Fibroblast of the aortic adventitia (primary cell): ENCODE data around the gene NABP2. TPM values are rescaled to one million over a fixed set of nuclear protein-coding genes. Genes with fewer than 3 reads are reported as not detected.
A peak's percentile ranks its signal among the peaks of the same experiment; 100 is the strongest.

Experiments used
- DNase-seq: peaks from one replicate; pipeline ENCODE4 v3.0.0-alpha.2; 2010; ENCODE audit warnings: low read depth
- H3K4me3 ChIP-seq: 2 replicates; pipeline ENCODE4 v1.5.1; 2011; ENCODE audit warnings: low read depth, mild to moderate bottlenecking, control low read depth, low read length, moderate library complexity
- total RNA-seq: library from RNA; depleted of rRNA; stranded (reverse); fragments of >200 nt; gene quantifications from 2 replicates; pipeline ENCODE4 v1.2.3, GENCODE V29; 2012; ENCODE audit warnings: low replicate concordance
- TF ChIP-seq, protein P1 (sequence below): IDR thresholded peaks from 2 replicates; pipeline ENCODE4 v1.5.1; 2011; ENCODE audit warnings: mild to moderate bottlenecking, low read length, control low read depth, inconsistent platforms; ENCODE audit not compliant: insufficient read depth

The NABP2 gene
- total RNA-seq, 1 donor: 31.5 TPM

DNA sequence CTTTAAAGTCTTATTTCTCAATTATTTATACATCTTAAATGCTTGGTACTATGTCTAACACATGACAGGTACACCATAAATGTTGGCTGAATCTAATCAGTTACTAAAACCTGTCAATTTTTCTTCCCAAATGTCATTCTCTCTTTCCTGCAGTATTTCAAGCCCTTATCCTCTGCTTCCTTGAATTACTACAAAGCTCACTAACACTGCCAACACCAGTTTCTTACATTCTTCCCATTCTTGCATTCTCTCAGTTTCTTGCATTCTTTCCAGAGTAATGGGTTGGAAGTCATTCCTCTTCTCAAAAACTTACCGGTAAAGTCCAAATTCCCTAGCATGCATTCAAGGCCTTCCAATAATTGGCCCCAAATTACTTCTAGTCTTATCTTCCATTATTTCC, 25.3 kb upstream of the NABP2 start:
- no peak overlapping the region for H3K4me3 ChIP-seq
- DNase-seq: peak; percentile 76
- TF ChIP-seq, protein P1, sequence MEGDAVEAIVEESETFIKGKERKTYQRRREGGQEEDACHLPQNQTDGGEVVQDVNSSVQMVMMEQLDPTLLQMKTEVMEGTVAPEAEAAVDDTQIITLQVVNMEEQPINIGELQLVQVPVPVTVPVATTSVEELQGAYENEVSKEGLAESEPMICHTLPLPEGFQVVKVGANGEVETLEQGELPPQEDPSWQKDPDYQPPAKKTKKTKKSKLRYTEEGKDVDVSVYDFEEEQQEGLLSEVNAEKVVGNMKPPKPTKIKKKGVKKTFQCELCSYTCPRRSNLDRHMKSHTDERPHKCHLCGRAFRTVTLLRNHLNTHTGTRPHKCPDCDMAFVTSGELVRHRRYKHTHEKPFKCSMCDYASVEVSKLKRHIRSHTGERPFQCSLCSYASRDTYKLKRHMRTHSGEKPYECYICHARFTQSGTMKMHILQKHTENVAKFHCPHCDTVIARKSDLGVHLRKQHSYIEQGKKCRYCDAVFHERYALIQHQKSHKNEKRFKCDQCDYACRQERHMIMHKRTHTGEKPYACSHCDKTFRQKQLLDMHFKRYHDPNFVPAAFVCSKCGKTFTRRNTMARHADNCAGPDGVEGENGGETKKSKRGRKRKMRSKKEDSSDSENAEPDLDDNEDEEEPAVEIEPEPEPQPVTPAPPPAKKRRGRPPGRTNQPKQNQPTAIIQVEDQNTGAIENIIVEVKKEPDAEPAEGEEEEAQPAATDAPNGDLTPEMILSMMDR: no peak

DNA sequence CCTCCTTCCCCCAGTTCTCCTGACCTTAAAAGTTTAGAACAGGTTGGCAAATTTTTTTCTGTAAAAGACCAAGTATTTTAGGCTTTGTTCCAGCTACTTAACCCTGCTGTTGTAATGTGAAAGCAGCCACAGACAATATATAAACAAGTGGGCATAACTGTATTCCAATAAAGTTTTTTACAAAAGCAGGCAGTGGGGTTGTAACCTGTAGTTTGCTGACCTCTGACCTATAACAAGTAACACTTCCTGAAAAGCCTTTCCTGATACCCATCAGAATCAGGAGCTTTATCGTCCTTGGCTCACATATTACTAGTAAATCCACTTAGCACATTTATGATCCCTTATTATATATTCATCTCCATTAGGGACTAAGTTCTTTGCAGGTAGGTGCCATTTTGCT, 21.8 kb upstream of the NABP2 start:
- TF ChIP-seq, protein P1: no peak
- no peak for DNase-seq
- H3K4me3 ChIP-seq: no peak overlapping the region

DNA sequence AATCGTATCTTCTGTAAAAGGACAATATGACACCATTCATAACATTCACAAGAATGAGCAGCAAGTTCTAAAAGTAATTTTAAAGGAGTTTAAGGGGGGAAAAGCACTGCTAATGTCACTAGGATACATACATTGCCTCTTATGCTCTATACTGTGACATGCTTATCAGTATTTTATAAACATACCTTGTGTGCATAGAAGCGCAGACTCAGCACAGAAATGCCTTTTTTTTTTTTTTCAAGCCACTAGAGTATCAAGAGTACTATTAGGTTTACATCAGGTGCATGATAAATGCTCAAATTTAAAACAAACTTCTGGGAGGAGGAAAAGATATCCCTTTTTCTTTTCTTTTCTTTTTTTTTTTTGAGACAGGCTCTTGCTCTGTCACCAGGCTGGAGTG, 21.3 kb upstream of the NABP2 start:
- no peak overlapping the region for H3K4me3 ChIP-seq
- TF ChIP-seq, protein P1: no peak
- no peak for DNase-seq

DNA sequence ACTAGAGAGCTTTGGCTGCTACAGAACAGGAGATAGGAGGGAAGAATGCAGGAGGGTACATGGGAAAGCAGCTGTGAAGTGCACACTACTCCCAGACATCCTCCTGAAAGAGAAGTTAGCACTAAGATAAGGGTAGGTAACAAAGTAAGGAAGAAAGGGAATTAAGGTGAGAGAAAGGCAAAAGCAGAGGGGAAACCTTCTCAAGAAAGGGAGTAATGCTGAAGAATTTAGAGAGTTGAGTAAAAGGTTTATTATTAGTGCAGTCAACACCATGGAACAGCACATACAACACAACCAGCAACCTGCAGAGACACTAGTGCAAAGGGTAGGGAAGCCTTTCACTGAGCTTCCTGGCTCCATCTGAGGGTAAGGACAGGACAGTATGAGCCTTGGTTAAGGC, 19.9 kb upstream of the NABP2 start:
- no peak for DNase-seq
- no peak overlapping the region for H3K4me3 ChIP-seq
- TF ChIP-seq, protein P1: no peak

DNA sequence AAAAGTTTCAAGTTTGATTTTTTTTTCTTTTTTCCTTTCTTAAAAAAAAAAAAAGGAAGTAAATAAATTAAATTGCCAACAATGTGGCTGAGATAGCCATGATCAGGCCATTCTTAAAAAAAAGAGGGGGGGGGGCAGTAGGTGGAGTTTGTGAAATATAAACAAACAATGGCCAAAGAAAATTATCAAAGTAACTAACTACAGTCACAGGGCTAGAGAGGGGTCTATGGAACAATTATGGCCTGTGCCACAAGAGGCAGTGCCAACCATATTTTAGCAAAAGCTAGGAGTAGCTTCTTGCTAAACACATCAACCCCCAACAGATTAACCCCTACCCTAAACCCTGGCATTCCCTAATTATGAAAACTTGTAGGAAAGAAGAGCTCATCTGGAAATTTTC, 18.7 kb upstream of the NABP2 start:
- DNase-seq: no peak
- TF ChIP-seq, protein P1: no peak
- H3K4me3 ChIP-seq: no peak overlapping the region

DNA sequence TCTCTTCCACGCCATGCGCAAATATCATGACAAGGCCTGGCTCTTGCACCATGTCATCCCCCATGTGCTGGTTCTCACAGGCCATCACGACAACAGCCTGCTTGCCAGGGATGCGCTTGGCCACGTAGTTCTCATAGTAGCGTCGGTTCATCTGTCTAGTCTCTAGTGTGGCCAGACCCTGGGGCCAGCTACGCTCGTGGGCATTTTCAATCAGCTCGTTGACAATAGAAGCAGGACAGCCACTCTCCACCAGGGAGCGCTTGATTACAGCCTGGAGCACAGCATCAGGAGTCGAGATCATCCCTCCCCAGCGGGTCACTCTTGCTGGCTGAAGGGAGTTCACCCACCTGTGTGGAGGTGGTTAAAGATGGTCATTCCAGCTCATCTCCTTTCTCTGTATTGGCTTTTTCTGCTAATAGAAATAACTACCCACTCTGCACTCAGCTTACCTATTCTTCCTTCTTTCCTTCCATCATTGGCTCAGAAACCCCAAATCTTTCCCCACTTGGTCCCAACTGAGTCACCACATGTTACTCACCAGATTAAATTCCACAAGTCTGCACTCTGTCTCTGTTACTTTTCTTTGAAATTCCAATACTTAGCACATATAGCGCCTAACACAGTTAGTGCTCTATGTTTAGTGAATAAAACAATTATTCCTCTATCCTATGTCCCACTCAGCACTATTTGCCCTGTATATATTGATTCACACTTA, 17.5 kb upstream of the NABP2 start:
- H3K4me3 ChIP-seq: no peak overlapping the region
- DNase-seq: peak; percentile 67
- TF ChIP-seq, protein P1: peak; percentile 71

DNA sequence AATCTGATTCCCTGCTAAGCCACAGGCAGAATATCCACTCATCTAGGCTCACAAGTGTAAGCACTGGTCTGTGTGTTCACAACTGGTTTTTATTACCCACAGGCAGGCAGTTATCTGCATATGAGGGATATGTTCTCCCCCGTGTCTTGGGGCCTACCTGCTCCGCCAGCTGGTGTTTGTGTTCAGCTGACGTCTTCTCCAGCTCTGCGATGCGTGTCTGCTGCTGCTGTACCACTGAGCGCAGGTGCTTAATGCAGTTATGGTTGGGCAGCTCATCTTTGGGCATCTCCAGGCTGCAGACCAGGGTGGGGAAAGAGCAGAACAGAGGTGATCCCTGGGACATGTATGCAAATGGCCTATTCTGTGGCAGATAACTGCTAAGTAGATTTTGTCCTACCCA, 16.1 kb upstream of the NABP2 start:
- H3K4me3 ChIP-seq: no peak overlapping the region
- no peak for DNase-seq
- TF ChIP-seq, protein P1: no peak
